ENCODE results near the gene OTOA. TPM values are rescaled to one million over a fixed set of nuclear protein-coding genes. Genes with fewer than 3 reads are reported as not detected.

The OTOA gene
- total RNA-seq, result under 0.01 TPM

GRCh38 chr16:21663889-21664647, at the start of gene OTOA:
Gene OTOA, plus strand, starts transcription at chr16:21663968. Its CDS starts 14,547 bp downstream, at chr16:21678515.
- H3K27me3 ChIP-seq (ENCODE audit: control insufficient read depth in 3 of 3, insufficient read depth in 3 of 3, low read length in 3 of 3), result peaks cover 15 to 29% (median 17%) of the 10 kb centered on the region in 3 donors
- H3K9me3 ChIP-seq (ENCODE audit: control insufficient read depth in 3 of 3, low read length in 3 of 3), result no peaks in the 10 kb centered on the region
- H3K4me1 ChIP-seq (ENCODE audit: control insufficient read depth in 3 of 3, insufficient read depth in 3 of 3, low read length in 3 of 3), result peaks cover 0 to 2% (median 0%) of the 10 kb centered on the region in 3 donors
- no peaks in the 10 kb centered on the region for H3K36me3 ChIP-seq (ENCODE audit: control insufficient read depth in 3 of 3, insufficient read depth in 3 of 3, low read length in 3 of 3)
- no peak within 1 kb of the TSS for H3K9ac ChIP-seq (ENCODE audit: low read depth in 1 of 3, low read length in 3 of 3)
- peak within 1 kb of the TSS in 1 of 3 donors; percentile 22 for H3K4me3 ChIP-seq (ENCODE audit: low read length in 3 of 3)
- no peak within 1 kb of the TSS for H3K27ac ChIP-seq (ENCODE audit: low read depth, low read length)

GRCh38 chr16:21614896-21615295, 48.9 kb upstream of the OTOA start:
- Histone ChIP-seq H3K9me3 (ENCODE audit: control insufficient read depth in 3 of 3, low read length in 3 of 3) (no peaks in the 10 kb centered on the region), H3K27ac (ENCODE audit: low read depth, low read length) (no peak overlapping the region), H3K9ac (ENCODE audit: low read depth in 1 of 3, low read length in 3 of 3) (no peak overlapping the region), H3K36me3 (ENCODE audit: control insufficient read depth in 3 of 3, insufficient read depth in 3 of 3, low read length in 3 of 3) (peaks cover 0 to 2% (median 0%) of the 10 kb centered on the region in 3 donors), H3K4me3 (ENCODE audit: low read length in 3 of 3) (no peak overlapping the region), H3K4me1 (ENCODE audit: control insufficient read depth in 3 of 3, insufficient read depth in 3 of 3, low read length in 3 of 3) (peaks cover 19 to 28% (median 27%) of the 10 kb centered on the region in 3 donors), H3K27me3 (ENCODE audit: control insufficient read depth in 3 of 3, insufficient read depth in 3 of 3, low read length in 3 of 3) (no peaks in the 10 kb centered on the region)

- no peaks in the 10 kb centered on the region for H3K27me3 ChIP-seq (ENCODE audit: control insufficient read depth in 3 of 3, insufficient read depth in 3 of 3, low read length in 3 of 3)
- H3K9ac ChIP-seq (ENCODE audit: low read depth in 1 of 3, low read length in 3 of 3), result no peak overlapping the region
- peaks cover 4 to 11% (median 7%) of the 10 kb centered on the region in 3 donors for H3K4me1 ChIP-seq (ENCODE audit: control insufficient read depth in 3 of 3, insufficient read depth in 3 of 3, low read length in 3 of 3)
- no peak overlapping the region for H3K27ac ChIP-seq (ENCODE audit: low read depth, low read length)
- H3K4me3 ChIP-seq (ENCODE audit: low read length in 3 of 3), result no peak overlapping the region
- no peaks in the 10 kb centered on the region for H3K9me3 ChIP-seq (ENCODE audit: control insufficient read depth in 3 of 3, low read length in 3 of 3)
- H3K36me3 ChIP-seq (ENCODE audit: control insufficient read depth in 3 of 3, insufficient read depth in 3 of 3, low read length in 3 of 3), result peaks cover 0 to 2% (median 0%) of the 10 kb centered on the region in 3 donors
Observed at GRCh38 chr16:21617607-21618006, 46.2 kb upstream of the OTOA start.

GRCh38 chr16:21618281-21618680, 45.5 kb upstream of the OTOA start:
- Histone ChIP-seq H3K36me3 (ENCODE audit: control insufficient read depth in 3 of 3, insufficient read depth in 3 of 3, low read length in 3 of 3) (peaks cover 0 to 2% (median 0%) of the 10 kb centered on the region in 3 donors), H3K27me3 (ENCODE audit: control insufficient read depth in 3 of 3, insufficient read depth in 3 of 3, low read length in 3 of 3) (no peaks in the 10 kb centered on the region), H3K27ac (ENCODE audit: low read depth, low read length) (no peak overlapping the region), H3K4me3 (ENCODE audit: low read length in 3 of 3) (no peak overlapping the region), H3K4me1 (ENCODE audit: control insufficient read depth in 3 of 3, insufficient read depth in 3 of 3, low read length in 3 of 3) (peaks cover 4 to 11% (median 5%) of the 10 kb centered on the region in 3 donors), H3K9me3 (ENCODE audit: control insufficient read depth in 3 of 3, low read length in 3 of 3) (no peaks in the 10 kb centered on the region), H3K9ac (ENCODE audit: low read depth in 1 of 3, low read length in 3 of 3) (no peak overlapping the region)

GRCh38 chr16:21619765-21620425, 43.9 kb upstream of the OTOA start:
- no peaks in the 10 kb centered on the region for H3K27me3 ChIP-seq (ENCODE audit: control insufficient read depth in 3 of 3, insufficient read depth in 3 of 3, low read length in 3 of 3)
- H3K36me3 ChIP-seq (ENCODE audit: control insufficient read depth in 3 of 3, insufficient read depth in 3 of 3, low read length in 3 of 3), result peaks cover 1 to 4% (median 2%) of the 10 kb centered on the region in 3 donors
- H3K4me1 ChIP-seq (ENCODE audit: control insufficient read depth in 3 of 3, insufficient read depth in 3 of 3, low read length in 3 of 3), result peaks cover 4 to 11% (median 5%) of the 10 kb centered on the region in 3 donors
- no peak overlapping the region for H3K4me3 ChIP-seq (ENCODE audit: low read length in 3 of 3)
- H3K27ac ChIP-seq (ENCODE audit: low read depth, low read length), result no peak overlapping the region
- no peaks in the 10 kb centered on the region for H3K9me3 ChIP-seq (ENCODE audit: control insufficient read depth in 3 of 3, low read length in 3 of 3)
- H3K9ac ChIP-seq (ENCODE audit: low read depth in 1 of 3, low read length in 3 of 3), result peak overlapping the region; percentile 12 to 35 (median 28)

GRCh38 chr16:21620592-21620991, 43.2 kb upstream of the OTOA start:
- H3K4me3 ChIP-seq (ENCODE audit: low read length in 3 of 3), result no peak overlapping the region
- H3K4me1 ChIP-seq (ENCODE audit: control insufficient read depth in 3 of 3, insufficient read depth in 3 of 3, low read length in 3 of 3), result peaks cover 4 to 11% (median 5%) of the 10 kb centered on the region in 3 donors
- no peaks in the 10 kb centered on the region for H3K27me3 ChIP-seq (ENCODE audit: control insufficient read depth in 3 of 3, insufficient read depth in 3 of 3, low read length in 3 of 3)
- no peaks in the 10 kb centered on the region for H3K9me3 ChIP-seq (ENCODE audit: control insufficient read depth in 3 of 3, low read length in 3 of 3)
- peaks cover 4 to 9% (median 6%) of the 10 kb centered on the region in 3 donors for H3K36me3 ChIP-seq (ENCODE audit: control insufficient read depth in 3 of 3, insufficient read depth in 3 of 3, low read length in 3 of 3)
- no peak overlapping the region for H3K9ac ChIP-seq (ENCODE audit: low read depth in 1 of 3, low read length in 3 of 3)
- H3K27ac ChIP-seq (ENCODE audit: low read depth, low read length), result no peak overlapping the region

GRCh38 chr16:21622545-21622944, 41.2 kb upstream of the OTOA start:
- H3K4me3 ChIP-seq (ENCODE audit: low read length in 3 of 3), result no peak overlapping the region
- no peak overlapping the region for H3K9ac ChIP-seq (ENCODE audit: low read depth in 1 of 3, low read length in 3 of 3)
- peaks cover 4 to 14% (median 12%) of the 10 kb centered on the region in 3 donors for H3K4me1 ChIP-seq (ENCODE audit: control insufficient read depth in 3 of 3, insufficient read depth in 3 of 3, low read length in 3 of 3)
- no peaks in the 10 kb centered on the region for H3K27me3 ChIP-seq (ENCODE audit: control insufficient read depth in 3 of 3, insufficient read depth in 3 of 3, low read length in 3 of 3)
- H3K36me3 ChIP-seq (ENCODE audit: control insufficient read depth in 3 of 3, insufficient read depth in 3 of 3, low read length in 3 of 3), result peaks cover 6 to 11% (median 7%) of the 10 kb centered on the region in 3 donors
- H3K9me3 ChIP-seq (ENCODE audit: control insufficient read depth in 3 of 3, low read length in 3 of 3), result no peaks in the 10 kb centered on the region
- H3K27ac ChIP-seq (ENCODE audit: low read depth, low read length), result no peak overlapping the region

GRCh38 chr16:21625026-21625425, 38.7 kb upstream of the OTOA start:
- Histone ChIP-seq H3K27ac (ENCODE audit: low read depth, low read length) (no peak overlapping the region), H3K9ac (ENCODE audit: low read depth in 1 of 3, low read length in 3 of 3) (no peak overlapping the region), H3K9me3 (ENCODE audit: control insufficient read depth in 3 of 3, low read length in 3 of 3) (no peaks in the 10 kb centered on the region), H3K4me1 (ENCODE audit: control insufficient read depth in 3 of 3, insufficient read depth in 3 of 3, low read length in 3 of 3) (peaks cover 0 to 8% (median 6%) of the 10 kb centered on the region in 3 donors), H3K36me3 (ENCODE audit: control insufficient read depth in 3 of 3, insufficient read depth in 3 of 3, low read length in 3 of 3) (peaks cover 6 to 14% (median 9%) of the 10 kb centered on the region in 3 donors), H3K27me3 (ENCODE audit: control insufficient read depth in 3 of 3, insufficient read depth in 3 of 3, low read length in 3 of 3) (no peaks in the 10 kb centered on the region), H3K4me3 (ENCODE audit: low read length in 3 of 3) (no peak overlapping the region)

- Histone ChIP-seq H3K27me3 (ENCODE audit: control insufficient read depth in 3 of 3, insufficient read depth in 3 of 3, low read length in 3 of 3) (no peaks in the 10 kb centered on the region), H3K9me3 (ENCODE audit: control insufficient read depth in 3 of 3, low read length in 3 of 3) (no peaks in the 10 kb centered on the region), H3K4me1 (ENCODE audit: control insufficient read depth in 3 of 3, insufficient read depth in 3 of 3, low read length in 3 of 3) (peaks cover 0 to 8% (median 3%) of the 10 kb centered on the region in 3 donors), H3K4me3 (ENCODE audit: low read length in 3 of 3) (peak overlapping the region in 1 of 3 donors; percentile 33), H3K36me3 (ENCODE audit: control insufficient read depth in 3 of 3, insufficient read depth in 3 of 3, low read length in 3 of 3) (peaks cover 6 to 16% (median 9%) of the 10 kb centered on the region in 3 donors), H3K27ac (ENCODE audit: low read depth, low read length) (peak overlapping the region; percentile 25), H3K9ac (ENCODE audit: low read depth in 1 of 3, low read length in 3 of 3) (no peak overlapping the region)
Observed at GRCh38 chr16:21626659-21627277, 37.0 kb upstream of the OTOA start.

Measured in skeletal muscle tissue (tissue), 4 donors.